SU-DHL-6 (cell line): ENCODE results near the gene PCOLCE2.

Source experiments
- H2AFZ ChIP-seq: fragments of 200-600 bp; sonication (generic); 2 replicates; pipeline ENCODE4 v1.6.1; 2014; ENCODE audit warnings: low read depth, mild to moderate bottlenecking, moderate library complexity, mixed read lengths, antibody characterized with exemption, low read length; ENCODE audit not compliant: severe bottlenecking
- H3F3A ChIP-seq: fragments of 200-600 bp; shearing (Covaris generic); 2 replicates; pipeline ENCODE4 v1.6.0; 2016; ENCODE audit warnings: antibody characterized with exemption, mild to moderate bottlenecking; ENCODE audit not compliant: insufficient read depth
- H3K27ac ChIP-seq: fragments of 200-600 bp; sonication (generic); 2 replicates; pipeline ENCODE4 v1.5.1; 2016; ENCODE audit warnings: low read depth, mild to moderate bottlenecking, low read length, moderate library complexity, mixed read lengths
- H3K27me3 ChIP-seq: fragments of 200-600 bp; sonication (generic), shearing (Covaris generic); 2 replicates; pipeline ENCODE4 v1.6.0; 2014; ENCODE audit warnings: mild to moderate bottlenecking, low read length
- H3K36me3 ChIP-seq: fragments of 200-600 bp; sonication (generic); 2 replicates; pipeline ENCODE4 v1.6.1; 2014; ENCODE audit warnings: mild to moderate bottlenecking, low read length, mixed read lengths
- H3K4me2 ChIP-seq: fragments of 300-600, 200-600 bp; shearing (Covaris generic), sonication (generic); 2 replicates; pipeline ENCODE4 v1.6.0; 2014; ENCODE audit warnings: low read length, low read depth, mild to moderate bottlenecking; ENCODE audit not compliant: poor library complexity, severe bottlenecking
- H3K4me3 ChIP-seq: fragments of 200-600 bp; sonication (generic); 2 replicates; pipeline ENCODE4 v1.5.1; 2014; ENCODE audit warnings: antibody characterized with exemption, low read length, mild to moderate bottlenecking, mixed read lengths; ENCODE audit not compliant: insufficient read depth, poor library complexity, severe bottlenecking
- H3K79me2 ChIP-seq: fragments of 200-600 bp; sonication (generic); 2 replicates; pipeline ENCODE4 v1.6.1; 2014; ENCODE audit warnings: mild to moderate bottlenecking, low read length, moderate library complexity; ENCODE audit not compliant: insufficient read depth
- H3K9ac ChIP-seq: fragments of 200-600 bp; sonication (generic); 2 replicates; pipeline ENCODE4 v1.7.0; 2014; ENCODE audit warnings: mild to moderate bottlenecking, low read length
- H3K9me2 ChIP-seq: fragments of 200-600 bp; sonication (generic); replicated peaks from 2 replicates; pipeline ENCODE4 v1.6.1; 2014; ENCODE audit warnings: low read length; ENCODE audit not compliant: insufficient read depth
- H3K9me3 ChIP-seq: fragments of 200-600 bp; sonication (generic); 2 replicates; pipeline ENCODE4 v1.6.1; 2014; ENCODE audit warnings: low read length, mixed read lengths; ENCODE audit not compliant: insufficient read depth
- H4K20me1 ChIP-seq: fragments of 200-600 bp; sonication (generic); 2 replicates; pipeline ENCODE4 v1.6.1; 2014; ENCODE audit warnings: low read depth, mild to moderate bottlenecking, antibody characterized with exemption, low read length, moderate library complexity, mixed read lengths
- EZH2phosphoT487 ChIP-seq: fragments of 200-600 bp; sonication (generic), shearing (Covaris generic); conservative IDR thresholded peaks from 2 replicates; pipeline ENCODE4 v1.6.1; 2018; ENCODE audit warnings: mild to moderate bottlenecking, antibody characterized with exemption, low read length, moderate library complexity, mixed read lengths
- TF ChIP-seq, protein P1 (sequence below): fragments of 200-600 bp; sonication (generic); IDR thresholded peaks from one replicate; pipeline ENCODE4 v1.5.1; 2017; ENCODE audit warnings: antibody characterized with exemption, mild to moderate bottlenecking, low read length, moderate library complexity; ENCODE audit not compliant: insufficient read depth, poor library complexity, severe bottlenecking

PCOLCE2 gene

DNA sequence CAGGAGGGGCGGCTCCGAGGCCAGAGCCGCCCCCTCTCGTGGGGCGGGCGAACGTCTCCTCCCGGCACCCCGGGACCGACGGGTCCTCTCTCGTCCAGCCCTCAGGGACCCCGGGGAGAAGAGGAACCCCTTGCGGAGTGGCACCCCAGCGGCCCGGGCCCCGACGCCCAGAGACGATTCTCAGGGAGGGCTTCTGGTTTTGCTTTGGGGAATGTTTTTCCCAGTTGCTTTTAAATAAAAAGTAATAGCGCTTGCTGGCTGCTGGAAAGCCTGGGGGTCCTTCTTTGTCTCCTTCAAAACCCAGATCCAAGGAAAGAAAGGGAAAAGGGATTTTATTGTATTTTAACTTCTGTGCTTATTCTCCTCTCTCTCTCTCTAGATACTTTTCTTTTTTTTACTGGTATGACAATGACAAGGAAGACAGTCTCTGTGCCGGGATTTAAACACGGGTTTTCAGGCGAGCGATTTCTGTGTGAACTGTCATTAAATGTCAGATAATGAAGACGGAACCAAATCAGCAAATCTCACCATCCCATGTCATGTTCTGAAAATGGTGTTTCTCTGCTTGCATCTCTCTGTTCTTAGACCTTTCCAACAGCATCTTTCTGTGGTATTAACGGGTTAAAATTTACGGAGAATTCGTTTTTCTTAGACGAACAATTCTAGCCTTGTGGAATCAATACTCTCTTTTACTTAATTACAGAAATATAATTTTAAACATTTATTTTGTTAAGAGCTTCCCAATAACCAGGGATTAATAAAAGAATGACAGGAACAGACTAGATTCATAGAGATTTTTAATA, 530 bp upstream of the PCOLCE2 start:
- no peak overlapping the region for H3K9ac ChIP-seq
- no peak overlapping the region for H2AFZ ChIP-seq
- H3K9me2 ChIP-seq, result no peaks in the 10 kb centered on the region
- no peaks in the 10 kb centered on the region for H3K36me3 ChIP-seq
- H3K4me2 ChIP-seq, result no peak overlapping the region
- no peaks in the 10 kb centered on the region for H3K79me2 ChIP-seq
- no peaks in the 10 kb centered on the region for H3F3A ChIP-seq
- no peaks in the 10 kb centered on the region for H3K9me3 ChIP-seq
- no peak overlapping the region for H3K4me3 ChIP-seq
- TF ChIP-seq, protein P1, sequence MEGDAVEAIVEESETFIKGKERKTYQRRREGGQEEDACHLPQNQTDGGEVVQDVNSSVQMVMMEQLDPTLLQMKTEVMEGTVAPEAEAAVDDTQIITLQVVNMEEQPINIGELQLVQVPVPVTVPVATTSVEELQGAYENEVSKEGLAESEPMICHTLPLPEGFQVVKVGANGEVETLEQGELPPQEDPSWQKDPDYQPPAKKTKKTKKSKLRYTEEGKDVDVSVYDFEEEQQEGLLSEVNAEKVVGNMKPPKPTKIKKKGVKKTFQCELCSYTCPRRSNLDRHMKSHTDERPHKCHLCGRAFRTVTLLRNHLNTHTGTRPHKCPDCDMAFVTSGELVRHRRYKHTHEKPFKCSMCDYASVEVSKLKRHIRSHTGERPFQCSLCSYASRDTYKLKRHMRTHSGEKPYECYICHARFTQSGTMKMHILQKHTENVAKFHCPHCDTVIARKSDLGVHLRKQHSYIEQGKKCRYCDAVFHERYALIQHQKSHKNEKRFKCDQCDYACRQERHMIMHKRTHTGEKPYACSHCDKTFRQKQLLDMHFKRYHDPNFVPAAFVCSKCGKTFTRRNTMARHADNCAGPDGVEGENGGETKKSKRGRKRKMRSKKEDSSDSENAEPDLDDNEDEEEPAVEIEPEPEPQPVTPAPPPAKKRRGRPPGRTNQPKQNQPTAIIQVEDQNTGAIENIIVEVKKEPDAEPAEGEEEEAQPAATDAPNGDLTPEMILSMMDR, result no peak
- TF ChIP-seq EZH2phosphoT487, result no peak
- no peak overlapping the region for H3K27ac ChIP-seq
- H3K27me3 ChIP-seq, result no peaks in the 10 kb centered on the region
- no peaks in the 10 kb centered on the region for H4K20me1 ChIP-seq

DNA sequence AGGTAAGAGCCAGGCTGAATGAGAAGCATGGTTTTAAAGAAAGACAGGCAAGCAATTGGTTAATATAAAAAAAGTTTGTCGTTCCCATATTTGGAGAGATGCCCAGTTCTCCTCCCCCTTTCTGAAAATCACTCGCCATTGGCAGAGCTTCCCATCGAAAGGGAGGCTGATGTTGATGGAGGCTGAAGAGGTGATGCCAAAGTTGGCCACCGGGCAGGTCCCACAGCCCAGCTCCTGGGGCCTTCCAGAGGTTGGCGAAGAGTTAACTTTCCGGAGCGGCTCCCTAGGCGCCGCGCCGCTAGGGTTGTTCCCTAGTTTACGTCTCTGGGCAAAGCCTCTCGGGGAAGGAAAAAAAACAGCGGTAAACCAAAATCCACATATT, 793 bp downstream of the PCOLCE2 start:
- no peaks in the 10 kb centered on the region for H3K27me3 ChIP-seq
- H3K9me3 ChIP-seq, result no peaks in the 10 kb centered on the region
- TF ChIP-seq, protein P1, result no peak
- TF ChIP-seq EZH2phosphoT487, result no peak
- H3K36me3 ChIP-seq, result no peaks in the 10 kb centered on the region
- no peak overlapping the region for H3K4me3 ChIP-seq
- H3K27ac ChIP-seq, result no peak overlapping the region
- H3K79me2 ChIP-seq, result no peaks in the 10 kb centered on the region
- H2AFZ ChIP-seq, result no peak overlapping the region
- H3K4me2 ChIP-seq, result no peak overlapping the region
- no peaks in the 10 kb centered on the region for H3K9me2 ChIP-seq
- H4K20me1 ChIP-seq, result no peaks in the 10 kb centered on the region
- H3K9ac ChIP-seq, result no peak overlapping the region
- no peaks in the 10 kb centered on the region for H3F3A ChIP-seq

DNA sequence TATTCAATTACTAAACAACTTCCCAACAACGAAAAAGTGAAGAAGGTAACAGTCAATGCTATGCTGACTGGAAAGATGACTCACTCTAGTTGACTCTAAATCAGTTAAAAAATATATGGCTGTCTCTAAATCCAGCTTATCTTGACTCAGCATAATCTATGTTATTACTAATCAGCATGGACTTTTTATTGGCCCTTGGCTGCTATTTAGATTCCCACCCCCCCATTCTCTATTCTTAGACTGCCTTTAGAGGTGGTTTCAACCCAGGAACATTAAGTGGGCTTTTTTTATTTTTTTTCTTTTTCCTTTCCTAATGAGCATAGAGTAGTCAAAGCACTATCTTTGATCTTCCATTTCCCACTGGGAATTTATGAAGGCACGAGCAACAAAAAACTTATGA, 1.9 kb downstream of the PCOLCE2 start:
- no peak overlapping the region for H3K4me2 ChIP-seq
- no peaks in the 10 kb centered on the region for H3K9me3 ChIP-seq
- no peaks in the 10 kb centered on the region for H3K27me3 ChIP-seq
- no peak overlapping the region for H2AFZ ChIP-seq
- no peak overlapping the region for H3K9ac ChIP-seq
- no peaks in the 10 kb centered on the region for H3F3A ChIP-seq
- no peaks in the 10 kb centered on the region for H3K79me2 ChIP-seq
- H3K9me2 ChIP-seq, result no peaks in the 10 kb centered on the region
- H4K20me1 ChIP-seq, result no peaks in the 10 kb centered on the region
- no peak overlapping the region for H3K4me3 ChIP-seq
- H3K36me3 ChIP-seq, result no peaks in the 10 kb centered on the region
- no peak overlapping the region for H3K27ac ChIP-seq
- TF ChIP-seq, protein P1, result no peak
- no peak for TF ChIP-seq EZH2phosphoT487
